ENCODE measurements around the gene DMD.
"Not testable (repeated sequence)": the region's sequence is repeated elsewhere in the genome, so short reads cannot be mapped to it uniquely, and the experiment has no call there.

The DMD gene

GRCh38 chrX:31377821-31378220 lies 1833.5 kb downstream of the DMD start:
- in situ Hi-C loops (cut with MboI; ENCODE audit: low sequenced_read_pairs), result not testable (repeated sequence)

DNA sequence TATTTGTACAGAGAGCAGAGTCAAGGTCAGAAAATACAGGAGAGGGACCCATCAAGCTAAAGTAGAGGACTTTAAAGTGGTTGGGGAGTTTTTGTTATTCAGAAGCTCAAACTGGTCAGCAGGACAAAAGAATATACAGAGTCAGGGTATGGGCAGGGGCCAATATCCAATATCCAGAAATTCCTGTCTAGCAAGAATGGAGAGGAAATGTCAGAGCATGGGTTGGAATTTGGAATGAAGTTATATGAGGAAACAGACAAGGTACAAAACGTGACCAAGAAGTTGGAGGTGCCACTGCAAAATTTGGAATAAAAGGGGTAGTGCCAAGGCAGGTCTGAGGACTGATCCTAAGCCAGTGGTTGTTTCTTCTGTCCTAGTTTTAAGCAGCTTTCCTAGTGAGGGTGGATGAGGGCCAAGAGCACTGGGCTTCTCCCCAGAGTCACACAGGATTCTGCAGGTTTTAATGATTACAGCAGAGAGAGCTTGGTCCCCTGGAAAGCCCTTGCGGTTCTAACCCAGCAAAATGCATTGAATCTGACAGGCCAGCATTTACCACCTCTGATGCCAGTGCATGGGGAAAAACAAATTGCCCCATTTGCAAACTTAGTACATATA lies 1834.8 kb downstream of the DMD start:
- in situ Hi-C loops (cut with MboI; ENCODE audit: low sequenced_read_pairs), result no loop called here

- in situ Hi-C loops (cut with MboI; ENCODE audit: low sequenced_read_pairs), result no loop called here
Measured at GRCh38 chrX:31374786-31375185, 1836.6 kb downstream of the DMD start.

GRCh38 chrX:31371956-31372355 lies 1839.4 kb downstream of the DMD start:
- in situ Hi-C loops (cut with MboI; ENCODE audit: low sequenced_read_pairs), result no loop called here

- in situ Hi-C loops (cut with MboI; ENCODE audit: low sequenced_read_pairs), result no loop called here
Measured at GRCh38 chrX:31367816-31368215, 1843.5 kb downstream of the DMD start.

DNA sequence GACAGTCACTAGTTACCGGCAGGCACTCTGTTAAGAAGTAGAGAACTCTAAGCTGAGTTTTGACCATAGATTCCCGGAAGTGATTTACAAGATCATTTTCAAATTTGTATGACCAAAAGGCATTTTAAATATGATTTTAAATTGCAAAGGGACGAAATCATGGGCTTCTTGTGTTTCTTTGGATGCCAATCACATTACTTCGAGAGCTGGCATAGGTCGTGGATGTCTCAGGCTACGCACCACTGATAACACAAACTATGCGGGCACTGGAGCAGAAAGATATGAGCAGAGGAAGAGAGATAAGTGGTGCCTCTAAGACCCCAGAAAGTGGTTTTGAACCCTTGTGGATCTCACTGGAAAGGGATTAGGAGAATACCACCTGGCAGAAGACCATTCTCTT lies 1845.3 kb downstream of the DMD start:
- in situ Hi-C loops (cut with MboI; ENCODE audit: low sequenced_read_pairs), result no loop called here

DNA sequence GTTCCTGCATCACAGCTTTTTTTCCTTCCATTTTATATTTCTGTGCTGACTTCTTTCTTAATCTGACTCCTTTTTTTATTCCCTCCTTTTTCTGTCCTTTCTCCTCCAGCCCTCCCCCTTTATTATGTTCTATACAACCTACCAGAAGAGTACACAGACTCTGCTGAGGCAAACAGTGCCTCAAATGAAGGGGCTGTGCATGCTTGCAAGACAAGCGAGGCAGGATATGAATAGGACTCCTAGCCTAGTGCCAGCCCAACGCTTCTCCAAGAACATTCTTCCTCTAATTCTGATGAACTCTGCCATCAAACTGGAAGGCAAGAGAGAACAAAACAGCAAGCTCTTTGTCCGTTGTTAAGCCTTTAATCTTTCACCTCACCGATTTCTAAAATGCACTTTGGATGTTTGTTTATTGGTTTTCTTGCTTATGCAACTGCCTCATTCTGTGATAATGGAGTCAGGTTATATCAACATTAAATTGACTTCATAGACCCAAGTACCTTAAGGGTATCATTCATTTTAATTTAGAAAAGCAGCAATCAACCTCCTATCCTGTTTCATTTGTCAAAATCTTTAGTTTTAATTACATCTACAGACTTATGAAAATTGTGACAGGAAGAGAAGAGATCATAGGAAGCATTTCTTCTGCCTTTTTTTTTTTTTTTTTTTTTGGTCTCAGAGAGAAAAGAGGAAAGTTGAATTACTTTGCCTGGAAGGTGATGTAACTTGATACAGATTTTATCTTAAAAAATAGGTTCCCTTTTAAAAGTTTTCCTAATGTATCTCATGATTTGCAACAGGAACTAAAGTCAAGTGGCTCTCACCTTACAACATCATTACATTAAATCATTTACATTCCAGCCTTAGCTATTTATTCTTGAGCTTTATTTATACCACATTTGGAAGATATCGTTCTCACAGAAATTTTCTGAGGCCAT lies 1854.8 kb downstream of the DMD start:
- in situ Hi-C loops (cut with MboI; ENCODE audit: low sequenced_read_pairs), result no loop called here

- in situ Hi-C loops (cut with MboI; ENCODE audit: low sequenced_read_pairs), result no loop called here
Measured at GRCh38 chrX:31355206-31355955, 1856.0 kb downstream of the DMD start.

DNA sequence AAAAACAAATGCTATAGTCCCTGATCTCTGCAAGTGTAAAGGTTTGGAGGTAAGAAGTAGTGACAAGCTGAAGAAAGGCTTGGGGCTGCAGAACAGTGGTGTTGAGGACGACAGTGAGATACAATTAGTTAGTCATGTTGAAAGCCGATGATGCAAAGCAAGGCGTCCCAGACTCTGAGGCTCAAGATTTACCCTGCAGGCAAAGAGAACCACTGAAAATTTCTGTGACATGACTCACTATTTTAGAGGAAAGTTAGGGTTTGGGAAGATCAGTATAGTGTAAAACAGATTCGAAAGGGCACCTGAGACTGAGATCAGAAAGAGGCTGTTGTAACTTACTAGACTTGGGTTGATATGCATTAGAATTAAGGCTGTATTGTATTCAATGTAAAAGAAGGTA lies 1858.3 kb downstream of the DMD start:
- in situ Hi-C loops (cut with MboI; ENCODE audit: low sequenced_read_pairs), result no loop called here

- in situ Hi-C loops (cut with MboI; ENCODE audit: low sequenced_read_pairs), result no loop called here
Measured at GRCh38 chrX:31350808-31351074, 1860.6 kb downstream of the DMD start.

GRCh38 chrX:31349515-31349914 lies 1861.8 kb downstream of the DMD start:
- in situ Hi-C loops (cut with MboI; ENCODE audit: low sequenced_read_pairs), result no loop called here

- in situ Hi-C loops (cut with MboI; ENCODE audit: low sequenced_read_pairs), result no loop called here
Measured at GRCh38 chrX:31340587-31340986, 1870.8 kb downstream of the DMD start.

DNA sequence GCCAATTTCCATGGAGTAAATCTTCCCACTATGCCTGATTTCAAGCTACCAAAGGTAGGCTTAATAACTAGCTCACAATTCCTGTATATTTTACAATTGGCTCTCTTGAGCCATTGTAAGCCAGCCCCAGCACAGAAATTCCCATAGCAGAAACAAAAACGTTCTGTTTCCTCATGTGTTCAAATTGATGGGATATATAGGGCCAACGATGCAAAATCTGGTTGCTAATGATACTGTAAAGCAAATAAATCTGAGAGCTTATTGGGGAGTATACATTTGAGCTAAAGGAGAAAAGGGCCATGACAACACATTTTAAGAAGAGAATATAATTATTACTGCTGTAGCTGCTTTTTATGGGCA lies 1872.4 kb downstream of the DMD start:
- in situ Hi-C loops (cut with MboI; ENCODE audit: low sequenced_read_pairs), result no loop called here

DNA sequence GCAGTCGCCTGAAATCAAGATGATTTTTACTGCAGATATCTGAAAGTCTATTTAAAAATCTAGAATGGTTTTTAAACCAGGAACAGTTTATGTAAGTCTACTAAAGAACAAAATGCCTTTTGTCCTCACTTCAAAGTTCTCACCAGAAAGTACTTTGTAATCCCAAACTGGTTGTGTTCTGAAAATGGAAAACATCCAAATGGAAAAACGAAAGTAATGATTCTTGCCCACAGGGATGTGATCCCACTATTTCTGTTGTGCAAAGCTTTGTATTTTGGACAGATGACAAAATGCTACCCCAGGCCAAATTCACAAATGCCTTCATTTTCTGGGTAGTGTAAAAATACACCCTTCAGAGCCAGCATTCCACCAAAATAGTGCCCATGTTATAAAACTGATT lies 1874.0 kb downstream of the DMD start:
- in situ Hi-C loops (cut with MboI; ENCODE audit: low sequenced_read_pairs), result no loop called here

DNA sequence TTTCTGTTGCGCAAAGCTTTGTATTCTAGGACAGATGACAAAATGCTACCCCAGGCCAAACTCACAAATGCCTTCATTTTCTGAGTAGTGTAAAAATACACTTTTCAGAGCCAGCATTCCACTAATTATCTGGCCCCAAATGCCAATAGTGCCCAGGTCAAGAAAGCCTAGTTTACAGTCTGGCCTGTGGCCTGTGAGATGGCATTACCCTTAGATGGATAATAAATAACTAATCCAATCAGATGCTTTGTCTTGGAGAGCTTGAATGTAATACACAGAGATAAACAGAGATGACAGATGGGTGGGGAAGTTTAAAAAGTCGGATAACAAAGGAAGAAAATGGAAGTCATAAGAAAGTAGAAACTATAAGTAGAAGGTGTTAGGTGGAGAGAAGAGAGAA lies 1874.9 kb downstream of the DMD start:
- in situ Hi-C loops (cut with MboI; ENCODE audit: low sequenced_read_pairs), result no loop called here

DNA sequence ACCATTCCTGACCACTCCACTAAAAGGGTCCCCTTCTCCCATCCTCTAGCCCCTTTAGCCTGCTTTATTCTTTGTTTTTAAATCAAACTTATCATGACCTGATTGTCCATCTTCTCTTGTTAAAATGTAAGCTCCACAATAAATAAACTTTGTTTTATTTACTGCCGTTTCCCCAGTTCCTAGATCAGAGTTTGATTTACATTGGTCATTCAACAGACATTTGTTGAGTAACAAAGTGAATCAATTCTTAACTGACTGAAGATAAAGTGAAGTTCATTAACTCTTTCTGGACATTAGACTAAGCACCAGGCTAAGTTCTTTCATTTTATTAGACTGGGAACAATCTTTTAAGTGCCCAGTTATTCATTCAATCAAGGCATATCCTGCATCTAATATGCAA lies 1876.4 kb downstream of the DMD start:
- in situ Hi-C loops (cut with MboI; ENCODE audit: low sequenced_read_pairs), result no loop called here

GRCh38 chrX:31333165-31333831 lies 1878.1 kb downstream of the DMD start:
- in situ Hi-C loops (cut with MboI; ENCODE audit: low sequenced_read_pairs), result no loop called here

GRCh38 chrX:31331928-31332327 lies 1879.4 kb downstream of the DMD start:
- in situ Hi-C loops (cut with MboI; ENCODE audit: low sequenced_read_pairs), result no loop called here

DNA sequence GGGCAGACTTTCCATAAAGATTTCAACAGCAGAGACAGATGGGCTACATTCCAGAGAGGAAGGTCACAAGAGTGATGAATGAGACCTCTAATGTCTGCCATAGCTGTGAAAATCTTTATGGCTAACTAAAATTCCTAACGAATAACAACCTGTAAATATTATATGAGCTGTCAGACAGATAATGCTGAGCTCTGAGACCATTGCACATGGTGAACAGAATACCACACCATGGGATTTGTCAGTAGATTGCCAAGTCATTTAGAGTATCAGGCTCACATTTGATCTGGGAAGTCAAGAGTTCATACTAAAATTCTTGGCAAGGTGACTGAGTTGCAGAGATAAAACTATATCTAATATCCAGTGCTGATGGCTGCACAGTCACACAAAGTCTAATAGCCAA lies 1880.3 kb downstream of the DMD start:
- in situ Hi-C loops (cut with MboI; ENCODE audit: low sequenced_read_pairs), result no loop called here

- in situ Hi-C loops (cut with MboI; ENCODE audit: low sequenced_read_pairs), result no loop called here
Measured at GRCh38 chrX:31329298-31329697, 1882.1 kb downstream of the DMD start.

DNA sequence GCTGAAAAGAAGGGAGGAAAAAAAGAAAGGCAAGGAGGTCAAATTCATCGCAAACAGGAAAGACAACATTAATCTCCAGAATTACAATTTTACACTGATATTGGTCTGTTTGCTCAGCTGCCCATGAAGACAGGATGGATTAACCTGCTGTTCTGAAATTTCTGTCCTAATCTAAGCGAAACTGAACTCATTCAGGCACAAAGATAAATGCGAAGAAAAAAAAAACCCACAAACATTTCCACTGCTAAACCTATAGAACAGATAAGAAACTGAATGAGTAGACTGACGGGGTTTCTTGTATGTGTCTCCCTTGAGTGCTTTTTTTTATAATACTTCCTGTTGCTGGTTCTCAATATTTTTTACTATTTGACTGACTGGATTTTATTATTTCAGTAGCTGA lies 1887.7 kb downstream of the DMD start:
- in situ Hi-C loops (cut with MboI; ENCODE audit: low sequenced_read_pairs), result no loop called here

- in situ Hi-C loops (cut with MboI; ENCODE audit: low sequenced_read_pairs), result no loop called here
Measured at GRCh38 chrX:31320740-31321139, 1890.6 kb downstream of the DMD start.

Data from hTERT RPE-1 (cell line).